HG02571 (cell line): ENCODE results near the gene OVOL2.
"Not testable (repeated sequence)": the region's sequence is repeated elsewhere in the genome, so short reads cannot be mapped to it uniquely, and the experiment has no call there.

ENCODE experiments used
- ATAC-seq: cut with Tn5 transposase; IDR thresholded peaks from one replicate; pipeline ENCODE4 v1.9.1; 2021; ENCODE audit warnings: mild to moderate bottlenecking, moderate library complexity; ENCODE audit not compliant: unreplicated experiment

The OVOL2 gene

GRCh38 chr20:18057101-18057993 is at the start of gene OVOL2:
OVOL2 (minus strand) TSS chr20:18057916; CDS start chr20:18057634, 282 bp downstream.
- ATAC-seq = no peak

- no peak for ATAC-seq
Measured at GRCh38 chr20:18103497-18103896, 45.8 kb upstream of the OVOL2 start.

- ATAC-seq = no peak
Measured at GRCh38 chr20:18101125-18101810, 43.6 kb upstream of the OVOL2 start.

GRCh38 chr20:18100569-18100968 is 42.9 kb upstream of the OVOL2 start:
- ATAC-seq = not testable (repeated sequence)

GRCh38 chr20:18094191-18094590 is 36.5 kb upstream of the OVOL2 start:
- no peak for ATAC-seq

GRCh38 chr20:18093388-18093787 is 35.7 kb upstream of the OVOL2 start:
- ATAC-seq = no peak

GRCh38 chr20:18092890-18093289 is 35.2 kb upstream of the OVOL2 start:
- no peak for ATAC-seq

GRCh38 chr20:18091623-18092022 is 33.9 kb upstream of the OVOL2 start:
- no peak for ATAC-seq

- ATAC-seq = no peak
Measured at GRCh38 chr20:18090477-18090876, 32.8 kb upstream of the OVOL2 start.

- no peak for ATAC-seq
Measured at GRCh38 chr20:18090044-18090443, 32.3 kb upstream of the OVOL2 start.

GRCh38 chr20:18088841-18089240 is 31.1 kb upstream of the OVOL2 start:
- ATAC-seq = not testable (repeated sequence)

- ATAC-seq = not testable (repeated sequence)
Measured at GRCh38 chr20:18088298-18088697, 30.6 kb upstream of the OVOL2 start.

- no peak for ATAC-seq
Measured at GRCh38 chr20:18087054-18087453, 29.3 kb upstream of the OVOL2 start.

GRCh38 chr20:18080836-18081235 is 23.1 kb upstream of the OVOL2 start:
- ATAC-seq = not testable (repeated sequence)

- ATAC-seq = no peak
Measured at GRCh38 chr20:18079756-18080353, 22.1 kb upstream of the OVOL2 start.

- ATAC-seq = no peak
Measured at GRCh38 chr20:18077157-18077556, 19.4 kb upstream of the OVOL2 start.

- no peak for ATAC-seq
Measured at GRCh38 chr20:18072532-18072931, 14.8 kb upstream of the OVOL2 start.

GRCh38 chr20:18066421-18067333 is 9.0 kb upstream of the OVOL2 start:
- ATAC-seq = no peak

GRCh38 chr20:18063676-18064075 is 6.0 kb upstream of the OVOL2 start:
- ATAC-seq = no peak

- ATAC-seq = no peak
Measured at GRCh38 chr20:18059603-18060002, 1.9 kb upstream of the OVOL2 start.
